SW 1271 (cell line): Measurements from ENCODE around the gene SPSB4.

ENCODE experiments used
- DNase-seq, 2 experiments: peaks; one replicate each; lab custom pipeline; 2025; lab: John Stamatoyannopoulos, UW

Gene SPSB4

DNA sequence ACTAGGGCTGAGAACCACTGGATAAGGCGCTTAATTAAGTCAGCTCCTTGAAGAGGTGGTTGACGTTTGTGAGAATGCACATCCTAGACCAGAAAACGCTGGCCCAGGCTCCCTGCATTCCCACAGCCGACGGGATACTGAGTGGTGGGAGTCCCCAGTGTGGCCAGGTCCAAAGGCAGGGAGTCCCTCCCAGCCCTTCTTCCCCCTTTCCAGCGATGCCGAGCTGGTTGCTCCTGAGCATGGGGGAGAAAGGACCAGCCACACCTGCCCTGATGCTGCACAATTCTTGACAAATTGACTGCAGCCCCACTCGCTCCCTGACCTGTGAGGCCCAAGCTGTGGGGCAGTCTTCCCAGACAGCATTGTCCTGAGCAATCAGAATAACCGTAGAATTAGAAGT is 101.0 kb downstream of the SPSB4 start:
- DNase-seq, result no peak

DNA sequence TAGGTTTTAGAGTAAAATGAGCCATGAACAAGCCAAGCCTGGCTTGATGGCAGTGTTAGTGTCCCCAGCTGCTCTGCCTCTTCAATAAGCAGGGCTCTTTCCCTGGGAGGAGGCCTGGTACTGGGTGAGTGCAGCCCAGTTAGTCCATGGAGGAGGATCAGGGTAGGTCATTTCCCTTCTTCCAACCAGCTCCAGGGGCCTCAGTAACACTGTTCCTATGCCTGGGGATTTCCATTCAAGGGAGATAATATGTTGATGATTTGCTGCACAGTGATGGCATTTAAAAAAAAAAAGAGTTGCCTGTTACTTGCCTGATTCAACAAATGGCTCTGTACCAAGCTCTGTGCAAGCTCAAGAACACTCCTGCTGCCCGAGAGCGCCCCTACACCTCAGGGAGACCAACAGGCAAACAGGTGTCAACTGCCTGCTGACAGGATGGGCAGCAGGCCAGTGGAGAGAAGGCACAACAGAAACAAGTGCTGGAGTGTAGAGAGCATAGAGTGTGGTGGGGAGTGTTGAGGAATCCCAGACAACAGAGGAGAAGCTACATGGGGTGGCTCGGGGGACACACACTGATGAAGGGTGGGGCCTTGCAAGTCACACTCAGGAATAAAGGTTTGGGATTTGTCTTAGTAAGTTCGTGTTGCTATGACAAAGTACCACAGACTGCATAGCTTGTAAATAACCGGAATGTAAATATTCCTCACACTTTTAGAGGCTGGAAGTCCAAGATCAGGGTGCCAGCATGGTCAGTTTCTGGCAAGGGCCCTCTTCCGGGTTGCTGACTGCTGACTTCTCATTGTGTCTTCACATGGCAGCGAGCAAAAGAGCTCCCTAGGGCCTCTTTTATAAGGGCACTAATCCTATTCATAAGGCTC is 101.9 kb downstream of the SPSB4 start:
- DNase-seq, result no peak

DNA sequence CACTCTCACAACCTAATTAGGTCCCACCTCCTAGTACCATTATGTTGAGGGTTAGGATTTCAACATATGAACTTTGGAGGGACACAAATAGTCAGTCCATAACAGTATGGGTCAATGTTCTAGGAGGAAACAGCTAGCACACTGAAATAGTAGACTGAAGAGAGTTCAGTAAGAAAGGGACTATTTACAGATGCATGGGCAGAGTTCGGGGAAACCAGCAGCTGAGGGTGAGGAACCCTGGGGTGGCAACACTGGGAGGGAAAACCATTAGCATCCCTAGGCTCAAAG is 102.5 kb downstream of the SPSB4 start:
- DNase-seq, result no peak

DNA sequence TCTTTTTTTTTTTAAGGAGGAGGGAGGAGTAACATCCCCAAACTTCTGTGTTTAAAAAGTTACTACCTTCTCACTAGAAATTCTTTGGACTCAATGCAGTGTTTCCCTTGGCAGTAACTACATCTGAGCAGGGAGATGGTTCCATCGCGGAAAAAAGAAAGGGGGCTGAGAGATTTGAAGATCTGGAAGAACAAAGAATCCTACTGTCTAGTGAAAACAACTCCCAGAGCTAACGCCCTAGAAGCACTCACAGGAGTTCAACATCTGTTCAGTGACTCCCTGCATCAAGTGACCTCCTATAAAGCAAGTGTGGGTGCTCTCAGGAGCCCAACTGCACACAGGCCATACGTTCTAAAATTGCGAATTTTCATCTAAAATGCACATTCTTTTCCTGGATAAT is 113.7 kb downstream of the SPSB4 start:
- no peak for DNase-seq

DNA sequence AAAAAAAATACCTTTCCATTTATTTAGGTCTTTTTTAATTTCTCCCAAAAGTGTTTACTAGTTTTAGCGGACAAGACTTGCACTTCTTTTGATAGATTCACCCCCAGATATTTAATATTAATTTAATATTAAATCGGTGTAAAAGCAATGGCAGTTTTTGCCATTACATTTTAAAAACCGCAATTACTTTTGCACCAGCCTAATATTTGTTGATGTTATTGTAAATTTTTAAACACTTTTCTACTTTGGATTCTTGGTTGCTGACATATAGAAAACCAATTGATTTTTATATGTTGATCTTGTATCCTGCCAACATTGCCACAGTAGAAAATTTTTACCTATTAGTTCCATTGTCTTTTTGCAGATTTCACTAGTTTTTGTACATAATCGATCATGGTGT is 116.5 kb downstream of the SPSB4 start:
- no peak for DNase-seq

DNA sequence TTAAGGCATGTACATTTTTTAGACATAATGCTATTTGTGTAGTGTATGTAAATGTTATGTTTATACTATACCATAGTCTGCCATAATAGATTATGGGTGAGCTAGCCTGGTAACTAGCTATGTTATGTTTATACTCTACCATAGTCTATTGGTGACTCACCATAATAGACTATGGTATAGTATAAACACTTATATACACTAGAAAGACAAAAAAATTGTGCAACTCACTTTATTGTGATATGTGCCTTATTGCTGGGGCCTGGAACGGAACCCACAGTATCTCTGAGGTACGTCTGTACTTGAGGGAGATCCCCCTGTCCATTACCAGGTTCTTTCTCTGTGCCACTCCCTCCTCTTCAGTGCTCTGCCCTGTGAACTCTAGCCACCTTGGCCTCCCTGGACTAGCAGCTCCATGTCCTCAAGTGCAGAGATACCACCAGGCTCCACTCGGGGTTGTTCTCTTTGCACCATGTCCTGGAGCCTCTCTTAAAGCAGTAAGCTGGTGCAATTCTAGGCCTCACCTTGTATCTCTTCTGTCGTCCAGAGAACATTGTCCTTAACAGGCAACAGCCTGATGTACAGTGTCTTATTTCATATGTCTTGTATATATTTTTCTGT is 119.6 kb downstream of the SPSB4 start:
- no peak for DNase-seq

DNA sequence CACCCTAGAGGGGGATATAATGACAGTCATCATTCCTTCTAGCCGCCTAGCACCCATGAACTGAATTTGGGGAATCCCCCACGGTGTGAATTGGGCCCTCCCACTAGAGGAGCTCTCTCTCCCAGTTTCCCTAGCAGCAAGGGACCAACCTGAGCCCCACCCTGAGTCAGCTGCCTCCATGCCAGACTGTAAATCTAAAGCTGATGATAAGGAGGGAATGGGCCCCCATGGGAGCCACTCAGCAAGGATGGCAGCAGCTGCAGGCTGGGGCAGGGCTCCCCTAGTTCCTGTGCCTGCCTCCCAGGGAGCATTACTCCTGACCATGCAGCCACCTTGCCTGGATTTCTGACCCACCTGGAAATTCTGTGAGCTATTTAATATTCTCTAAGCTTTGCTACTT is 123.5 kb downstream of the SPSB4 start:
- DNase-seq, result no peak

DNA sequence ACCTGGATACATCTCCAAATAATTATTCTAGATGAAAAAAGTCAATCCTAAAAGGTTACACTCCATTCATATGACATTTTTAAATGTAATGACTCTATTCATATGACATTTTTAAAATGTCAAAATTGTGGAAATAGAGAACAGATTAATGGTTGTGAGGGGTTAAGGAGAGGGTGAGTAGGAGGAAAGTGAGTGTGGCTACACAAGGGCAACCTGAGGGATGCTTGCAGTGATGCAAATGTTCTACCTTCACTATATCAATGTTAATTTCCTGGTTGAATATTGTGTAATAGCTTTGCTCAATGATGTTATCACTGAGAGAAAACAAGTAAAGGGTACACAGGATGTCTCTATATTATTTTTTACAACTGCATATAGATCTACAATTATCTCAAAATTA is 125.6 kb downstream of the SPSB4 start:
- no peak for DNase-seq

DNA sequence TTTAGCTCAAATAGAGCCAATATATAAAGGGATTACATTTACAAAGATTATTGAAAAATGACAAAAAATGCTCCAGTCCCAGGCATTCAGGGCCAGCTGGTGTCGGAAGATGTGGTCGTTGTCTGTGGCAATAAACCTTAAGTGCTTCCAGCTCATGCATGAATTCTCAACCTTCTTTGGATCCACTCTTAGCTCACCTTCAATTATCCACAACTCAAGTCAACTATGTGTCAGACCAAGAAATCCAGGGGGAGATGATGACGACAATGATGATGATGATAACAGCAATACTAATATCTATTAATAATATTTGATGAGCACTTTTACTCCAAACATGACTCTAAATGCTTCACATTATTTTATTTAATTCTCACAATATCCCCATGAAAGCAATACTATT is 126.9 kb downstream of the SPSB4 start:
- DNase-seq, result no peak

DNA sequence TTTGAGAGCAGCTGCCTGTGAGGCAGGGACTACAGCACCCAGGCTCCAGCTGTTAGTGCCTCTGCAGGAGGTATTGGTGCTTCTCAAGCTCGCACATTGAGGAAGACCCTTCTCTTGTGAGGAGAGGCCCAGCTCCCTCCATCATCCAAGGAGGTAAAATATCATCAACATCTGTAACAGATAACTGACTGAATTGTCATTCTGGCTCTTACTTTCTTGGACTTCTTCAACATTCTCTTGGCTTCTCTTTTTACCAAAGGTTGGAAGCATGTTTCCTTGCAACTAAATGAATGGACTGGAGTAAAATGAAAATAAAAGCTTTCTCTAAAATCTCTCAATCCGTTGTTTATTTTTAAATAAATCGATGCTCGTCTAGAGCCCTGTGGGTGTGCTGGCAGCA is 127.4 kb downstream of the SPSB4 start:
- no peak for DNase-seq

DNA sequence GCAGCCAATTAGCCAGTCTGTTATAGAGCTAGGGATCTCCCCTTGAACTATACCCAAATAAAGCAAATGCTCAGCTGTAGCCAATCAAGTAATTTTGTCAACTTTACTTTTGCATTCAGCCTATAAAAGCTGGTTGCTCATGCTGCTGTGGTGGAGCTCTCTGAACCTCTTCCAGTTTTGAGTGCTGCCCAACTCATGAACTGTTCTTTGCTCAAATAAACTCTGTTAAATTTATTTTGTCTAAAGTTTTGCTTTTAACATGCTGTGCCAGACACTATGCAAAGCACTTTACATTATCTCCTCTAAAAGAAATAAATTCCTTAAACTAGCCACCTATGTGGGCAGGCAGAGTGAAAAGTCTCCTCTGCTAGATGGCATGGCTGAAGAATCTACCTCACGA is 128.8 kb downstream of the SPSB4 start:
- DNase-seq, result no peak

DNA sequence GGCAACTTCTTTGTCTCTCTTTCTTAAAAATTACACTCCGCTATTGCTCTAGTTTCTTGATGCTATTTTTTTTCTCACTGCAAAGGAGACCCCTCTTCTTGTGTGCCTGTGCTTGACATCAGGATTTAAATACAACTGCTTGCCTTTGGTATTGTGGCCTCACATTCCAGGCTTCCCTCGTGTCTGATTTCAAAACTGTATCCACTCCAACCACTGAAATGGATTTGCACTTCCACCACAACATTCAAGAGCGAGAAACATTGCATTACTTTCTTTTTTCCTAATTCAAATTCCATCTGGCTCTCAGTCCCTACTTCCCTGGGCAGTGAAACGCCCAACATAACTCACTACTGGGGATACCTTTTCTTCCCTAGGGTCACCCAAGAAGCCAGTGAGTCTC is 130.0 kb downstream of the SPSB4 start:
- no peak for DNase-seq

DNA sequence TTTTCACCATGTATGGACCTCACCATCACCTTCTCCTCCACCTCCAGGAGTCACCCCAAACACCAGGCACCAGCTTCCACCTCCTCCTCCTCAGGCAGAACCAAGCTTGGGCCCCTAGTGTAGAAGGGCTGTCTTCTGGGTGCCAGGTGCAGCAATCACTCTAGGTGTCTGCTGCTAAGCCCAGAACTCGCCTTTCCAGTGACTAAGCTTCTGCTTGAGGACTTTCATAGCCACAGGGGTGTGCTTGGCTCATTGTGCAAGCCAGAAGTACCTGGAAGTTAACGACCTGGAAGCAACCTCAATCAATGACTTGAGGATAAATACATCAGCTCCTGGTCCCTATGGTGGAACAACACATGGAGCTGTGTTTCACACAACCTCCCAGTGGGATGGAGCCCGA is 130.7 kb downstream of the SPSB4 start:
- no peak for DNase-seq

DNA sequence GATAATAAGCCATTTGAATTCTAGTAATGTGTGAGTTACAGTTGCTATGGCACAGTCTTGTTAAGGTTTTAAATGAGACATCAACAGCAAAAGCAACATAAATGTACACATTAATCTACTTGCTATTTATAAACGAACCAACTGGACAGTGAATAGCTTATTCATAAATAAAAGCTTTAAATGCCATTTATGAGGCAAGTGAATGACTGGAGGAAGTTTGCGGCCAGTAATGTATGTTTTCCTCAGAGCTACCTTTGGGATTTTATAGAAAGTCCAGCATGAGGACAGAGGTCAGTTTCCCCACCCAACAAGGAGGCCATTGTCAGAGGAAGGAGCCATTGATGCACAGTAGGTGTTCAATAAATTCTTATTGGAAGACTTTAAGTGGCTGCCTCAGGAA is 132.5 kb downstream of the SPSB4 start:
- DNase-seq, result no peak

DNA sequence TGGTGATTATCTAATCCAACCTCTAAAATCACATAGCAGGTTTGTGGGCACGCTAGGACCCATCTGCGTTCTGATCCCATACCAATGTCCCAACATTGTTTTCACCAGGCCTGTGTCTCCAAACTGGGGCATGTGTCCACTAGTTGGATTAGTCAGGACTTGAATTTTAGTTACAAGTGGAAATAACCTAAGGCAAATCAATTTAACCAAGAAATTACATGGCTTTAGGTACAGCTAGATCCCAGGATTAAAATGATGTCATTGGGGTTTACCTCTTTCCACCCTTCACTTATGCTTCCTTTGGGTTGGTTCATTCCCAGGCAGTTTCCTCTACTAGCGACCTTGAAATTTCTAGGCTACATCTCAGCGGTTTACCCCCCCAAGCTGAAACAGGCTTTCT is 133.3 kb downstream of the SPSB4 start:
- no peak for DNase-seq

DNA sequence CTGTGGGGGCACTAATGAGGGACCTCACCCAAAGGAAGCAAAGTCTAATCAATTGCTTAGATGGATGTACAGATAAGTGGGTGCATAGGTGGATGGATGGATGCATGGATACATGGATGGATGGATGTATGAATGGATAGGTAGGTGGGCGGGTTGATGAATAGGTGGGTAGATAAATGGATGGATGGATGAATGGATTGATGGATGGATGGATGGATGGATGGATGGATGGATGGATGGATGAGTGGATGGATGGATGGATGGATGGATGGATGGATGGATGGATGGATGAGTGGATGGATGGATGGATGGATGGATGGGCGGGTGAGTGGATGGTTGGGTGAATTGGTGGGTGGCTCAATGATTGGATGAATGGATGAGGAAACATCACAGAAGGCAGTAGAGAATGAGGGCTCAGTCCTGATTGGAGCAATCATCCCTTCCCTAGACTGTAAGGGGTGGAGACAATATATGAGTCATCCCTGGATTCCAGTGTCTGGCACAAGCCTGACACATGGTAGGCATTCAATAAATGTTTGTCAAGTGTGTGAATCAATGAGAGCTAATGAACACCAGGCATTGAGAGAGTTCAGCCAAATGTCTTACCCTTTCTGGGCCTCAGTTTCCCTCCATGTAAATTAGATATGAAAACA is 140.1 kb downstream of the SPSB4 start:
- no peak for DNase-seq

DNA sequence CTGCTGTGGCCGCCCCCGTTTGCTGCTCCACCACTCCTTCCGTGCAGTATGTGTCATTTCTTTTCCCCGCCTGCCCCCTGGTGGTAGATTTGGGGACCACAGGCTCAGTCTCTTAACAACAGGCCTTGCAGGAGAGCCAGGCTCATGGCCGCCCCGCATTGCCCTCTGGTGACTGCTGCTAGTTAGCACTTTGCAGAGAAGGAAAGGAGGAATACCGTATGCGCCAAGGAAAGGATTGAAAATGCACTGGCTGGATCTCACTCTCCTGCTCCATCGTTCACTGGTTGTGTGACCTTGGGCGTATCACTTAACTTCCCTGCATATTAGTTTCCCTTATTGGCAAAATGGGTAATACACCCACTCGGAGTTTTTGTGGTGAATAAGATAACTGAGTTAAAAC is 141.2 kb downstream of the SPSB4 start:
- peak; percentile 75 to 91 for DNase-seq

DNA sequence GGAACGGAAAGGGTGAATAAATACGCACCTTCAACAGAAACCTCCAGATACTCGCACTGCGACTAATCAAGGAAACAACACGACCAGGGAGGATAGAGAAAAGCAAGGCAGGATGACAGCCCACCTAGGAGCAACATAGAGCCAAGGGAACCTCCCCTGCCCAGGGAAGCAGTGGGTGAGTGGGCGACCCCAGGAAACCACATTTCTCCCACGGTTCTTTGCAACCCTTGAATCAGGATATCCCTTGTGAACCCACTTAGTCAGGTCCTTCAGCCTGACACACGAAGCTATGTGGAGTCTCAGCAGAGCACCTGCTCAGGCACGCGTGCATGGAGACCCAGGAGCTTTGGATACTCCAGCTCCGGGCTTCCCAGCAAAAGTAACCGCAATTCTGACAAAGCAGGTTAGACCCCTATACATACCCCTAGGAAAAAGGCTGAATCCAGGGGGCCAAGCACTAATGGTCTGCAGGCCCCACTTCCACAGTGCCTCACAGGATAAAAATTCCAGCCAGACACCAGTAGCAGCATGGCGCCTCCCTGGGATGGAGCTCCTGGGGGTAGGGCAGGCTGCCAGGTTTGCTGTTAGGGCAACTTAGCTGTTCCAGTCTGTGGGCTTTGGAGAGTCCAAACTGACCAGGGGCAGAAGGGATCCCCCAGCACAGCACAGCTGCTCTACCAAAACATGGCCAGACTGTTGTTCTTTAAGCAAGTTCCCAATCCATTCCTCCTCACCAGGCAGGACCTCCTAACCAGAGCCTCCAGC is 142.1 kb downstream of the SPSB4 start:
- no peak for DNase-seq
